NCI-H2029 (cell line): ENCODE data around the gene FRG2C.
"Not testable (repeated sequence)": the region's sequence is repeated elsewhere in the genome, so short reads cannot be mapped to it uniquely, and the experiment has no call there.

Experiments used
- DNase-seq: peaks from one replicate; lab custom pipeline; 2025; lab: John Stamatoyannopoulos, UW

Gene FRG2C

DNA sequence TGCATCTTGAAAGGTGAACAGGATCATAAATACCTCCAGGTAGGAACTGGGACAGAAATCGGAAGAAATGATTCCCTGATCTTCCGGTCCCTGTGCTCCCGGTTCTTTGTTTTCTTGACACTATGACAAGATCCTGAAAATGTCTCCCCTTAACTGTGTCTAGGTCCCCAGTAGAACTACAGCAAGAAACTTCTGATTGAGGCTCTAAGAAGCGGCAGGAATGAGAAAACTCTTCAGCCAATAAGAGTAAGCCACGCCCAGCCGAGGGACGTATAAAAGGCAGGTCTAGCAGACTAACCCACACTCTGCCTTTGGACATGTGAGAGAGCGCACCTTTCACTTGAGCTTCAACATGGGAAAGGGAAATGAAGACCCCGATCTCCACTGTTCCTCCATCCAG, at the start of gene FRG2C:
Gene FRG2C (plus strand): TSS at position 301 of the 400 bp plus-strand sequence. CDS start 52 bp downstream, at position 353.
- DNase-seq = not testable (repeated sequence)

DNA sequence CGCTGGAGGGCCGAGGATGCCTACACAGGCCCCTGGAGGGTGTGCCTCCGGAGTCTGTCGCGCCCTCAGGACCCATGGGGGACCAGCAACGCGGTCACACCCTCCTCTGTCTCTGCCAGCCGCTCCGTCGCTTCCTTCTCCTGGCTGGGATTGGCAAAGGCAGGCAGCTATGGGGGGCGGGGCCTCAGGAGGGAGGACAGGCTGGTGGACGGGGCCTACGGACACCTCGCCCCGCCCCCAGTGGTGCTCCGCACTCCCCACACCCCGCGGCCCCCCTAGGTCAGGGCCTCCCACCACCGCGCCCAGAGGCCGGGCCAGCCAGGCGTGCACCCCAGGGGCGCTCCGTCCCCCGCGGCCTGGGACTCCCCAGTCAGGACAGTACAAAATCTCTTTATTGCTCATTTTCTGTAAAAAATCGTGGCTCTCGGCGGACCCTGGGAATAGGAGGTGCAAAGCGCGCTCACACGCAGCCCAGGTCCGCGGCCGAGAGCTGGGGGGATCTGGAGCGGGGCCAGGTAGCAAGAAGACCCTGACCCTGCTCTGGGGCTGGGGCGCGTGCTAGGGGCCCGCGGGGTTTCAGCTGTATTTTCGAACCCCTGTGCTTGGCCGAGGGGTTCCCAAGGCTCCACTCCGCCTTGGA, 45.3 kb upstream of the FRG2C start:
- DNase-seq = not testable (repeated sequence)

DNA sequence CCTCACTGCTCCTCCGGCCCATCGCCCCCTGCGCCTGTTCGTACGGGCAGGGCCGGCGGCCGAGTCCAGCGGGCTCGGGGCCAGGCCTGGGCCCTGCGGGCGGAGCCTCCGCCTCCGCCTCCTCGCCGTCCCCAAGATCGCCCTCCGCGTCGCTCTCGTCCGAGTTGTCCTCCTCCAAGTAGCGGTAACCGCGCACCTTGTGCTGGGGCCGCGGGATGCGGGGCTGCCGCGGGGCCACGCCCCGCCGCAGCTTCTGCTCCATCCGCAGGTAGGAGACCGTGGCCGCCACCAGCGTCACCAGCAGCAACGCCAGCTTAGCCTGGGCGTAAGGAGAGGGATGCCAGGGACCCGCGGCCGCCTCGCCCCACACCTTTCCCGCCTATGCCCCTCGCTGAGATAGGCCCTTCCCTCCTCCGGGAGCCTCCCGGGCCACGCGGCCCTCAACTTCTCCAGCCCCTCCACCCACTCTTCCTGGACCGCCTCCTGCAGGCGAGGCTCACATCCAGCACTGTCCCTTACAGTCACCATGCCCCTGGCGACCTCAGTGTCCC, 44.6 kb upstream of the FRG2C start:
- DNase-seq = not testable (repeated sequence)

DNA sequence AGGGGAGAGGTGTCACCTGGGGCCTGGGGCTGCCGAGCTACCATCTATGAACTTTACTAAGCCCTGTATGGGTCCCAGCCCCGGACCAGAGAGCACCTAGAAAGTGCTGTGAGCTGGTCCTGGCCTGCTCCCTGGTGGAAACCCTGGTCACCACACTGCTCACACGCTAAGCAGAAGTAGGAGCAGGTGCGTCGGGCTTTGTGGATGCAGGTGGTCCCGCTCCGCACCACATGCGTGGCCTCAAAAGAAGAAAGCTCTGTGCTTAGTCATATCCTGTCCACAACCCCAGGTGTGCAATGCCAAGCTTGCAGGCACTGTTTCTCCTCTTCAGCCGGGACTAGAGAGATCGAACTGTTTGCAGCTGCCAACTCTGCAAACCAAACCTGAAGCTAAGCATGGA, 42.4 kb upstream of the FRG2C start:
- not testable (repeated sequence) for DNase-seq

DNA sequence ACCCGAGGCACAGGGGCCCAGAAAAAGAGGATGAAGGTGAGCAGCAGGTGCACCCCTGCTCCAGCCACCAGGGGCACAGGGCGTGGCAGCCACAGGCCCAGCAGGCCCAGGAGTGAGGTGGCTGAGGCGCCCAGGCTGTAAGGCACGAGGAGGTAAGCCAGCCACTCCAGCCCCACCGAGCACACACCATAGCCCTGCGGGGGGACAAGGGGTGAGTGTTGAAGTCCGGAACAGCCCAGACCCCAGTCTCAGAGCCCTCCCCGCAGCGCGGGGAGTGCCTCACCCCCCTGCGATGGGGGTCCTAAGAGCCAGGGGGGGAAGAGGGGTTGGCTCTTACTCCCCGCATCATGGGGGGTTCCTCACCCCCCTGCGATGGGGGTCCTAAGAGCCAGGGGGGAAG, 40.5 kb upstream of the FRG2C start:
- DNase-seq = not testable (repeated sequence)

DNA sequence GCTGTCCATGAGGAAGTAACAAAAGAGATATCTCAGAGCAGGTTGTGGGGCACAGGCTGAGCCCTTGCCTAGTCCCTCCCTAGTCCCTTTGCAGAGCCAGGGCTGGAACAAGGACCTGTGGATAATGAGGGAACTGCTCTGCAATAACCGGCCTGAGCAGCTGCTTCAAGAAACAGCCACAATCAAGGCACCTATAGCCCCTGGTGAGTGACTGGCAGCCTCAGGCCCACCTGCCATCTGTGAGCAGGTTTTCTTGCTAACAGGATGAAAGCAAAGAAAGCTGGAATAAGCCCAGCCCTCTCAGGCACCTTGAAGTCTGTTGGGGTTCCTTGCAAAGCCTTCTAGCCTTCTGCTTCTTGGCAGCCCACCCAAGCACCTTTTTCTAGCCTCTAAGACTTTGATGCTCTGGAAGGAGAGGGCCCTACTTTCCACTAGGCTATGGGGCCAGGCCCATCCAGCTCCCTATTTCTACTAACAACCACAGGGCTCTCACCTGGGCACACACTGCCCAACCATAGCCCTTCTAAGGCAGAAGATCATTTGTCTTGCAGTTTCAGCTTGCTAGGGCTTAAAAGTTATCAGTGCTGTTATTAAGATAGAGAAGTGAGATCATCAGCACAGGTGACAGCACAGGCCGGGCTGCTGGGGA, 33.1 kb upstream of the FRG2C start:
- not testable (repeated sequence) for DNase-seq

DNA sequence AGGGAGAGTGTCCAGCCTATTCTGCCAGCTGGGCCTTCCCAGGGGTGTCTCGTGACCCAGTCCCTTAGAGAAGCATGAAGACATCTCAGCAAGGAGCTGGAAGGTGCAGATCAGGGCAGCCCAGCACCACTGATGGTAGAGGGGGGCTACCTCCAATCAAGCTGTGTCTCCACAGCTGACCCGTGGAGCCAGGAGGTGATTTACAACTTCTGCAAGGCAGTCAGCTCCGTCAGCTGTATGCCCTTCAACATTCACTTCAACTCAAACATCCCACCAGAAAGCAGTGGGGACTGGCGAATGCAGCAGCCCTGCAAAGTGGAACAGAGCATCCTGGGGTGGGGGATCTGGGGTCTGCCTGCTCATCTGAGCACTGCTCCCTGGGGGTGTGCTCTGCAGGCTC, 32.6 kb upstream of the FRG2C start:
- DNase-seq = no peak

DNA sequence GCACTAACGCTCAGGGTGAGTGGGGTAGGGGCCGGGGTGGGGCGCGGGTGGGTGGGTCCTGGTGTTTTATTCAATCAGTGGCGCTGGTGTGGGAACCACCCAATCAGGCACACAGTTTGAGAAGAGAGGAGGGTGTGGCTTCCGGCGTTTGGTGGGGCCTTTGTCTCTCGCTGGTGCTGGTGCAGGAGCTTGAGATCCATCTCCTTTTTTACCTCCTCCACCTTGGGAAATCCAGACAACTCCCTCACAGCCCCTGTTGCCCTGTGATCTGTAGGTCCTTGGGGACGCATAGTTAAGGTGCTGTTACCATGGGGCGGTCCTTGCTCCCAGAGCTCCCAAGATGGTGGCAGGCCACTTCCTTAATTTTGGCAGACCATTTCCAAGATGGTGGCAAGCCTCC, 25.2 kb upstream of the FRG2C start:
- not testable (repeated sequence) for DNase-seq

DNA sequence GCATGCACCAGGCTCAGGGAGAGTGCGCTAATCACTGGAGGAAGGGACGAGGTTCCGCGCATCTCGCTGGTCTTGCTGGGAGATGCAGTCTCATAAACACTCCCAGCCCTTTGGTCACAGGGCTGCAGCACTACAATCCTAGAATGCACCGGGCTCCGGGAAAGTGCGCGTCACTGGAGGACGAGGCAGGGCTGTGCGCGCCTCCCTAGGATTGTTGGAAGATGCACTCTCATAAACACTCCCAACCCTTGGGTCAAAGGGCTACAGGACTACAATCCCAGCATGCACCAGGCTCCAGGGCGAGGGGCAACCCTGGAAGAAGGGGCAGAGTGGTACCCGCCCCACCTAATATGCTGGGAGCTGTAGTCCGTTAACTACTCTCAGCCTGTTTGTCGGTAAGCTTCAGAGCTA, 23.0 kb upstream of the FRG2C start:
- DNase-seq = not testable (repeated sequence)

DNA sequence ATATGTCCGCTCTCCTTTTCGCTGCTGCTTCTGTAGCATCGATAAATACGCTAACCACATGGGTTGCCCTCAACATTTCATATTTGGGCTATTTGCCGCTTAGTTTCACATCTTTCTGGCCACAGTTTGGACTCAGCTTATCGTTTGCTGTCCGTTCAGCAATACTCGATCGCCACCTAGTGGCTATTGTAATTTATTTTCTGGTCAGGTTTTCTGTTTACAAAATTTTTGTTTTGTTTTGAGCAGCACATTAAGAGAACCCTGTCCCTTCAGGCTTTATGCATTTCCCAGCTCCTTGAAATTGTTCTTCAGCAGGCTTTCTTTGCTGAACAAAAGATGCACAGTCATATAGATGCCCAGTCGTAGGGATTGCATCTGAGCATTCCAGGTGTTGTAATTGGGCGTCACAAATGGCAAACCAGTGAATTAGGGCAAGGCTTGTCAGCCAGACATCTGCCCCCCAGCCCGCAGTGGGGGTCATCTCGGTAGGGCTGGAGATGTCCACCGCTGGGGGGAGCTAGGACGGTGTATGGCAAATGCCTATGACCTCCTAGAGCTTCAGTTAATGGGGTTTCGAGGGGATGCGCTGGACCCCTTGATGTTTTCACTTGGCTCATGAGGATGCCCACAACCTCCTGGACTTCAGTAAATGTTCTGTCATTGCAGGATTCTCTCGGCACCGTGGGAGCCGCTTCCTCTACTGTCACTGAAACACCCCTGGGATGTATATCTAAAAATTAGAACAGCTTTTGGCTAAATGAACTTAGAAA, 20.9 kb upstream of the FRG2C start:
- DNase-seq = not testable (repeated sequence)

DNA sequence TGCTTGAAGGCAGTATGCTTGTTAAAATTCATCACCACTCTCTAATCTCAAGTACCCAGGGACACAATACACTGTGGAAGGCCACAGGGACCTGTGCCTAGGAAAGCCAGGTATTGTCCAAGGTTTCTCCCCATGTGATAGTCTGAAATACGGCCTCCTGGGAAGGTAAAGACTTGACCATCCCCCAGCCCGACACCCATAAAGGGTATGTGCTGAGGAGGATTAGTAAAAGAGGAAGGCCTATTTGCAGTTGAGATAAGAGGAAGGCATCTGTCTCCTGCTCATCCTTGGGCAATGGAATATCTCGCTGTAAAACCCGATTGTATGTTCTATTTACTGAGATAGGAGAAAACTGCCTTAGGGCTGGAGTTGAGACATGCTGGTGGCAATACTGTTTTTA, 18.6 kb upstream of the FRG2C start:
- DNase-seq = not testable (repeated sequence)

DNA sequence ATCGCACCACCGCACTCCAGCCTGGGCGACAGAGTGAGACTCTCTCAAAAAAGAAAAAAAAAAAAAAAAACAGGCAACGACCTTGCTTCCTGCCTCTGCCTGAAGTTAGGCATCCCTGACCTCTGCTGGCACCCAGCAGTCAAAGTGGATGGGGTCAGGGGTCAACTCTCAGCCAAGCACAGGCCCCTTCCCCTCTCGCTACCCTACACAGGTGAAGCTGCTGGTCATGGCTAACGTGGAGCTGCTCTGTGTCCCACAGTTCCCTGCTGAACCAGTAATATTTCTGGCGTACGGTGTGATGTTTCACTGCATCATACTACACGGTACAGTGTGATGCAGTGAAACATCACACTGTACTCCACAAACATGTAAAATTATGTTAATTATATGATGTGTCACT, 13.9 kb upstream of the FRG2C start:
- DNase-seq = no peak

DNA sequence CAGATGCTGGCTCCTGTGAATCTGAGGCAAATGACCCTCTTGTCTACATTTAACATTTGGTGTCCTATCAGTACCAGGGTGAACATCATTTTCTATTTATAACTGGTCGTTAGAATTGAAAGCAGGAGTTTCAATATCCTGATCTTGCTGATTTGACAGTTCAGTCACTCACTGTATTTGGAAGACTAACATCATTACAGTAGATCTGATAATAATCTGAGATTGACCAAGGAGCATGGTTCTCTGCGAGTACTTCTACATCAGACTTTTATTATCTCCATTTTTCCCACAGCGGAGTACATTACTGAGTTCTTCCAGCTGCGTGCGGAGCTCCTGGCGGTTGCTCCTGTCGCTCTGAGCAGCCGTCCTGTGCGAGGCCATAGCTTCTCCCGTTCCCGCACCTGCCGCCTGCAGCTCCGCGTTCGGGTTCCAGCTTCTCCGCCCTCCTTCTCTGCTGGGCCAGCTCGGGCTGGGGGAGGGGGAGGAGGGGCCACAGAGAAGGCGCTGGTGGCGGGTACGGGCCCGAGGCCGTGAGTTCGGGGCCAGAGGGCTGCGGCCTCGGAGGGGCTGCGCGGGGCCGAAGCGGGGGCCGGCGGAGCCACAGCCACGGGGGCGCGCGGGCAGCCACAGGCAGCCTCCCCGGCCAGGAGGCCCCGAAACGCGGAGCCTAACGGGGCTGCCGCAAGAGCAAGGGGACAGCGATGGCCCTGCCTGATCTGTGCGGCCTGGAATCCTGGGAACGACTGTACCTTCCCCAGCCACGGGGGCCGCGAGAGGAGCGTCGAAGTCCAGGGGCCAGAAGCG, 8.8 kb upstream of the FRG2C start:
- DNase-seq = not testable (repeated sequence)

DNA sequence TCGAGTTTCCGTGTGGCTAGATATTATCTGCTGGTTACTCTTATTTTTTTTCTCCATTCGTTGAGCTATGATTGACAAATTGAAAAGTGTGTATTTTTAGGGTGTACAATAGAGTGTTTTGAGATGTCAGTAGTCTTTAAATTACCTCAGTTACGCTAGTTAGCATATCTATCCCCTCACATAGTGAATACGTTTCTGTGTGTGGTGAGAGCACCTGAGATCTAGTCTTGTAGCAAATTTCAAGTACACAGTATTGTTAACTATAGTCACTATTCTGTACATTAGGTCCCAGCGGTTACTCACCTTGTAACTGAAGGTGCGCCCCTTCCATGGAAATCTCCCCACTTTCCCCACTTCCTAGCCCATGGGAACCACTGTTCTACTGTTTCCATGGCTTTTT, 8.2 kb upstream of the FRG2C start:
- DNase-seq = not testable (repeated sequence)

DNA sequence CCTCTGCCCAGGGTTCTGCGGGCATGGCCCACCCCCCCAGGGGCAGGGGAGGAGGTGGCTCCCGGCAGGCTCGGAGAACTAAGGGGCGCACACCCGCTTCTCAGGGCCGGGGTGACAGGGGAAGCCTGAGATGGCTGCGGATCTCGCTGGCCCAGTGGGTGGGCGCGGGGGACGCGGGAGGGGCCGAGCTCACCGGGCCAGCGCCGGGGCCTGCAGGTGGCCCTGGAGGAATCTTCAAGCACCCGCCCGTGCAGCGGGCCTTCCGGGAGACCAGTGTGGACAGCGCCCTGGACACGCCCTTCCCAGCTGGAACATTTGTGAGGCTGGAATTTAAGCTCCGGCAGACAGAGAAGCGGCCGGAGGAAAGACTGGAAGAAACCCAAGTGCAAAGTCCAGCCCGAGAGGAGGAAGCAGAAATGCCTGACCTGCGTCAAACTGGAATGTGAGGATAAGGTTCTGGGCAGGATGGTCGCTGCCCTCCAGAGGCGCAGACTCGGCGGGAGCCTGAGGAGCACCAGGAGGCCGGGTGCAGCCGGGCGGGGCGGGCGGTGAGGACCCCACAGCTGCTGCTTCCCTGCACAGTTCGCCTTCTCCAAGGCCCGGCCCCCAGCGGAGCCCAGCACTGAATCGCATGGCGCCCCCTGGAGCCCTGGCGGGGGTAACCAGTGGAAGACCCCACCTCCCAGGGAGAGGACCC, 5.6 kb upstream of the FRG2C start:
- not testable (repeated sequence) for DNase-seq

DNA sequence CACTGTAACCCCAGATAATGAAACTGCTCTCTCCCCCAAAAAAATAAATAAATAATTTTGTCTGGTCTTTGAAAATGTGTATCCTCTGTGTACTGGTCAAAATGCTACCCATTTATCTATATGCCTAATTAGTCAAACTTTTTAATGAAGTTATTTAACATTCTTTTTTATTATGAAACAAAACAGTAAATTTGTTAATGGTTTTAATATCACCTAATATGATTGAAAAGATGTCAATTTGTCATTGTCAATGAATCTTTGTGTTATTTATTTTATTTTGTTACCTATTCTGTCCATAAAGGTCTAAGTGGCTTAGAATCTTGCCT, 5.1 kb upstream of the FRG2C start:
- not testable (repeated sequence) for DNase-seq

DNA sequence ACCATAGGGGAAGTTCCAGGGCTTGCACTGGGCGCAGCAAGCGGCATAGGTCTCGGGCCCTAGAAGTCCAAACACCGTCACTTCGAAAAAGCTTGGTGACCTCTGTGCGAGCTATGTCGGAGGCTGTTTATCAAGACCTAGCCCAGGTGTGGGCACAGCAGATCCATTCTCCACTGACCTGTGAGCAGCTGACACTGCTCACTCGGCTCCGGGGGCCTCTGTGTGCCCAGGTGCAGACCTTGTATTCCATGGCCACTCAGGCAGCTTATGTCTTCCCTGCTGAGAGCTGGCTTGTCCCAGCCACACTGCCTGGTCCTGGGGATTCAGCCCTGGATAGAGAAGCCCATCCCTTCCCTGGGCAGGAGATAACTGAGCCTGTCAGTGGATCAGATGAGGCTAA, 1.5 kb downstream of the FRG2C start:
- not testable (repeated sequence) for DNase-seq

DNA sequence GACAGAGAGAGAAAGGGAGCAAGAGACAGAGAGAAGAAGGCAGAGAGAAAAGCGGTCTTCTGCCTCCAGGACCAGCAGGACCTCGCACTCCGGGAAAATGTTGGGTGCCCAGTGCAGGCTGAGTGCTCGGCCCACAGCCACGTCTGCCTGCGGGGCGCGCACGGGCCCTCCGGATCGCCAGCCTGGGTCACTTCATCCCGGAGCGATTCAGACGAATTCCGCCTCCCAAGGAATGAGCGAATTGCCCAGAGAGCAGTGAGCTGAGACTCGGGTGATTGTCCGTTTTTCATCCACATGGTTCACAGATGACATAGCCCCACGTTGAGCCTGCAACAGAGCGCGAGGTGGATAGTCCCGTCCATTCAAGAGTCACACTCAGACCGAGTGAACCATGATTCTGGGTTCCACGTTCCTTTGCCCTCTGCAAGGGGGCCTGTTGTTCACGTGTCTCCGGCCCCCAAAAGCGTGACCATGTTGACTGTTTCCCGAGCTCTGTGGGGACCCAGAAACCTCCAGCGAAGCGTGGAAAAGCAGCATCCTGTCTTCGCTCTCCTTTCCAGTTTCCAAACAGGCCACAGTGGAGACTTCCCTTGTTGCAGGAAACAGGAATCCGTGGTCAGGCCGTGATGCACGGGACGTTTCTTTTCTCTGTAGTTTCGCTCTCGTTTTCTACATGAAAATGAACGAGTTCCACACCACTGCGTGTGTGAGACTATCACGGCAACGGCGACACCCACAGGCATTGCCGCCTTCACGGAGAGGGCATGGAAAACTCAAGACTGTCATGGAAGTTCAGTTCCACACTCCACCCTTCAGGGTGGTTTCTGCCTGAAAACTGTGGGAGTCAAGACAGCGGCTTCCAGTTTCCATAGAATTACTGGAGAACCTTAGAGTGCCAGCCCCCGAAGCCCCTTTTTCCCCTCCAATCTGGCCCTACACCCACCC, 3.9 kb downstream of the FRG2C start:
- not testable (repeated sequence) for DNase-seq

DNA sequence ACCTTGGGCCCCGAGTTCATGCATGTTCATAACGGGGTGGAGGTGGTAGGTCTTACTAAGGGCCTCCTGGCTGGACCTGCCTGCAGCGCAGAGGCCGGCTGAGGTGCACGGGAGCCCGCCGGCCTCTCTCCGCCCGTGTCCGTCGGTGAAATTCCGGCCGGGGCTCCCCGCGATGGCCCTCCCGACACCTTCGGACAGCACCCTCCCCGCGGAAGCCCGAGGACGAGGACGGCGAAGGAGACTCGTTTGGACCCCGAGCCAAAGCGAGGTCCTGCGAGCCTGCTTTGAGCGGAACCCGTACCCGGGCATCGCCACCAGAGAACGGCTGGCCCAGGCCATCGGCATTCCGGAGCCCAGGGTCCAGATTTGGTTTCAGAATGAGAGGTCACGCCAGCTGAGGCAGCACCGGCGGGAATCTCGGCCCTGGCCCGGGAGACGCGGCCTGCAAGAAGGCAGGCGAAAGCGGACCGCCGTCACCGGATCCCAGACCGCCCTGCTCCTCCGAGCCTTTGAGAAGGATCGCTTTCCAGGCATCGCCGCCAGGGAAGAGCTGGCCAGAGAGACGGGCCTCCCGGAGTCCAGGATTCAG, 4.7 kb downstream of the FRG2C start:
- not testable (repeated sequence) for DNase-seq
